ENCODE measurements around the gene SERPINE1. TPM values are rescaled to one million over a fixed set of nuclear protein-coding genes. Genes with fewer than 3 reads are reported as not detected.
A peak's percentile ranks its signal among the peaks of the same experiment; 100 is the strongest.

Gene SERPINE1
- total and polyA plus RNA-seq, 2 donors (not counting 1 experiment from before 2014, with no cell fraction given) = 167 to 1,153 TPM

GRCh38 chr7:101167645-101168411 lies 40.9 kb downstream of the SERPINE1 start:
- Histone ChIP-seq H2AFZ (ENCODE audit: low read length) (no peak overlapping the region), H3K79me2 (ENCODE audit: control insufficient read depth, insufficient read depth, low read length) (no peaks in the 10 kb centered on the region), H3K9ac (ENCODE audit: insufficient read depth, low read length) (no peak overlapping the region), H3K4me3 (replicated peaks in 1 of 4; ENCODE audit: control extremely low read depth in 1 of 4, insufficient read depth in 1 of 4, low read depth in 3 of 4, low read length in 4 of 4) (no peak overlapping the region), H4K20me1 (ENCODE audit: control insufficient read depth, extremely low read depth, insufficient read depth, low read length) (peaks cover 2% of the 10 kb centered on the region), H3K27me3 (ENCODE audit: control insufficient read depth, insufficient read depth, low read length) (peaks cover 58% of the 10 kb centered on the region), H3K4me2 (ENCODE audit: extremely low read depth, insufficient read depth, low read length) (peak overlapping the region; percentile 13), H3K9me3 (ENCODE audit: control insufficient read depth, insufficient read depth, low read depth, low read length) (no peaks in the 10 kb centered on the region), H3K27ac (ENCODE audit: insufficient read depth, low read length) (no peak overlapping the region), H3K4me1 (ENCODE audit: control insufficient read depth, extremely low read depth, insufficient read depth, low read length) (peaks cover 19% of the 10 kb centered on the region), H3K36me3 (ENCODE audit: control insufficient read depth, insufficient read depth, low read length) (no peaks in the 10 kb centered on the region)
- no peak for TF ChIP-seq CTCF (conservative IDR thresholded peaks at IDR 0.05 in 1 of 2, IDR thresholded peaks at IDR 0.05 in 1 of 2; ENCODE audit: low read depth in 1 of 2, low read length in 2 of 2)
- no peak for TF ChIP-seq EZH2 (IDR thresholded peaks at IDR 0.05; ENCODE audit: low read length, missing control alignments)
- no peak for DNase-seq (ENCODE audit: low read depth in 2 of 2)

- Histone ChIP-seq H3K9me3 (ENCODE audit: control insufficient read depth, insufficient read depth, low read depth, low read length) (no peaks in the 10 kb centered on the region), H3K27me3 (ENCODE audit: control insufficient read depth, insufficient read depth, low read length) (peaks cover 62% of the 10 kb centered on the region), H4K20me1 (ENCODE audit: control insufficient read depth, extremely low read depth, insufficient read depth, low read length) (peaks cover 2% of the 10 kb centered on the region), H3K4me3 (replicated peaks in 1 of 4; ENCODE audit: control extremely low read depth in 1 of 4, insufficient read depth in 1 of 4, low read depth in 3 of 4, low read length in 4 of 4) (no peak overlapping the region), H3K36me3 (ENCODE audit: control insufficient read depth, insufficient read depth, low read length) (no peaks in the 10 kb centered on the region), H2AFZ (ENCODE audit: low read length) (no peak overlapping the region), H3K4me1 (ENCODE audit: control insufficient read depth, extremely low read depth, insufficient read depth, low read length) (peaks cover 24% of the 10 kb centered on the region), H3K79me2 (ENCODE audit: control insufficient read depth, insufficient read depth, low read length) (no peaks in the 10 kb centered on the region), H3K4me2 (ENCODE audit: extremely low read depth, insufficient read depth, low read length) (peak overlapping the region; percentile 13), H3K9ac (ENCODE audit: insufficient read depth, low read length) (no peak overlapping the region), H3K27ac (ENCODE audit: insufficient read depth, low read length) (no peak overlapping the region)
- TF ChIP-seq CTCF (conservative IDR thresholded peaks at IDR 0.05 in 1 of 2, IDR thresholded peaks at IDR 0.05 in 1 of 2; ENCODE audit: low read depth in 1 of 2, low read length in 2 of 2) (no peak), EZH2 (IDR thresholded peaks at IDR 0.05; ENCODE audit: low read length, missing control alignments) (peak; percentile 27)
- DNase-seq (ENCODE audit: low read depth in 2 of 2) = no peak
Observed at GRCh38 chr7:101168412-101169049, 41.6 kb downstream of the SERPINE1 start.

- Histone ChIP-seq H3K27ac (ENCODE audit: insufficient read depth, low read length) (no peak overlapping the region), H4K20me1 (ENCODE audit: control insufficient read depth, extremely low read depth, insufficient read depth, low read length) (peaks cover 2% of the 10 kb centered on the region), H3K9me3 (ENCODE audit: control insufficient read depth, insufficient read depth, low read depth, low read length) (no peaks in the 10 kb centered on the region), H2AFZ (ENCODE audit: low read length) (no peak overlapping the region), H3K4me1 (ENCODE audit: control insufficient read depth, extremely low read depth, insufficient read depth, low read length) (peaks cover 25% of the 10 kb centered on the region), H3K4me2 (ENCODE audit: extremely low read depth, insufficient read depth, low read length) (peak overlapping the region; percentile 78), H3K9ac (ENCODE audit: insufficient read depth, low read length) (no peak overlapping the region), H3K27me3 (ENCODE audit: control insufficient read depth, insufficient read depth, low read length) (peaks cover 65% of the 10 kb centered on the region), H3K4me3 (replicated peaks in 1 of 4; ENCODE audit: control extremely low read depth in 1 of 4, insufficient read depth in 1 of 4, low read depth in 3 of 4, low read length in 4 of 4) (peak overlapping the region in 2 of 4 experiments; percentile 4 to 20), H3K79me2 (ENCODE audit: control insufficient read depth, insufficient read depth, low read length) (no peaks in the 10 kb centered on the region), H3K36me3 (ENCODE audit: control insufficient read depth, insufficient read depth, low read length) (no peaks in the 10 kb centered on the region)
- TF ChIP-seq CTCF (conservative IDR thresholded peaks at IDR 0.05 in 1 of 2, IDR thresholded peaks at IDR 0.05 in 1 of 2; ENCODE audit: low read depth in 1 of 2, low read length in 2 of 2) (no peak), EZH2 (IDR thresholded peaks at IDR 0.05; ENCODE audit: low read length, missing control alignments) (no peak)
- DNase-seq (ENCODE audit: low read depth in 2 of 2) = no peak
Observed at GRCh38 chr7:101169110-101169837, 42.4 kb downstream of the SERPINE1 start.
